HEK293 (cell line): ENCODE data around the gene HRK.

Source experiments
- BCL6B ChIP-seq: fragments of 450-650 bp; formaldehyde crosslinking; IDR thresholded peaks from 2 replicates; pipeline ENCODE4 v1.5.1; 2017; ENCODE audit warnings: missing biosample characterization, missing genetic modification characterization
- CTCF ChIP-seq: fragments of 450-650 bp; formaldehyde crosslinking; IDR thresholded peaks from 2 replicates; pipeline ENCODE4 v1.5.1; 2016; ENCODE audit warnings: missing biosample characterization, missing genetic modification characterization
- GLI4 ChIP-seq: fragments of 450-650 bp; formaldehyde crosslinking; IDR thresholded peaks from 2 replicates; pipeline ENCODE4 v1.5.1; 2016; ENCODE audit warnings: missing biosample characterization, missing genetic modification characterization
- GLIS1 ChIP-seq: fragments of 450-650 bp; formaldehyde crosslinking; IDR thresholded peaks from 2 replicates; pipeline ENCODE4 v1.5.1; 2016; ENCODE audit warnings: missing biosample characterization, missing genetic modification characterization
- KLF1 ChIP-seq: fragments of 450-650 bp; formaldehyde crosslinking; IDR thresholded peaks from 2 replicates; pipeline ENCODE4 v1.5.1; 2016; ENCODE audit warnings: missing biosample characterization, missing genetic modification characterization
- KLF7 ChIP-seq: fragments of 450-650 bp; formaldehyde crosslinking; IDR thresholded peaks from 2 replicates; pipeline ENCODE4 v1.5.1; 2016; ENCODE audit warnings: missing biosample characterization, missing genetic modification characterization, borderline replicate concordance
- KLF8 ChIP-seq: fragments of 450-650 bp; formaldehyde crosslinking; IDR thresholded peaks from 2 replicates; pipeline ENCODE4 v1.5.1; 2016; ENCODE audit warnings: missing biosample characterization, missing genetic modification characterization
- PRDM6 ChIP-seq: fragments of 450-650 bp; formaldehyde crosslinking; IDR thresholded peaks from 2 replicates; pipeline ENCODE4 v1.5.1; 2017; ENCODE audit warnings: missing biosample characterization, missing genetic modification characterization
- REPIN1 ChIP-seq: fragments of 450-650 bp; formaldehyde crosslinking; IDR thresholded peaks from 2 replicates; pipeline ENCODE4 v1.5.1; 2017; ENCODE audit warnings: missing biosample characterization, missing genetic modification characterization, low read depth
- ZBTB10 ChIP-seq: fragments of 450-650 bp; formaldehyde crosslinking; IDR thresholded peaks from 2 replicates; pipeline ENCODE4 v1.5.1; 2016; ENCODE audit warnings: missing biosample characterization, missing genetic modification characterization
- ZBTB6 ChIP-seq: fragments of 450-650 bp; formaldehyde crosslinking; IDR thresholded peaks from 2 replicates; pipeline ENCODE4 v1.5.1; 2017; ENCODE audit warnings: missing biosample characterization, missing genetic modification characterization
- ZNF10 ChIP-seq: fragments of 450-650 bp; formaldehyde crosslinking; IDR thresholded peaks from 2 replicates; pipeline ENCODE4 v1.5.1; 2017; ENCODE audit warnings: missing biosample characterization, missing genetic modification characterization
- ZNF112 ChIP-seq: fragments of 450-650 bp; formaldehyde crosslinking; IDR thresholded peaks from 2 replicates; pipeline ENCODE4 v1.5.0; 2017; ENCODE audit warnings: missing biosample characterization, missing genetic modification characterization
- ZNF175 ChIP-seq: fragments of 450-650 bp; formaldehyde crosslinking; IDR thresholded peaks from 2 replicates; pipeline ENCODE4 v1.5.1; 2016; ENCODE audit warnings: missing biosample characterization, missing genetic modification characterization
- ZNF19 ChIP-seq: fragments of 450-650 bp; formaldehyde crosslinking; IDR thresholded peaks from 2 replicates; pipeline ENCODE4; 2016; ENCODE audit warnings: missing biosample characterization, missing genetic modification characterization, low read depth
- ZNF324 ChIP-seq: fragments of 450-650 bp; formaldehyde crosslinking; IDR thresholded peaks from 2 replicates; pipeline ENCODE4 v1.5.1; 2016; ENCODE audit warnings: missing biosample characterization, missing genetic modification characterization
- ZNF449 ChIP-seq: fragments of 450-650 bp; formaldehyde crosslinking; IDR thresholded peaks from 2 replicates; pipeline ENCODE4 v1.5.1; 2017; ENCODE audit warnings: missing biosample characterization, mild to moderate bottlenecking, missing genetic modification characterization, moderate library complexity
- ZNF518A ChIP-seq: fragments of 450-650 bp; formaldehyde crosslinking; conservative IDR thresholded peaks from 2 replicates; pipeline ENCODE4 v1.5.1; 2016; ENCODE audit warnings: low read depth, missing biosample characterization, missing genetic modification characterization
- ZNF530 ChIP-seq: fragments of 450-650 bp; formaldehyde crosslinking; IDR thresholded peaks from 2 replicates; pipeline ENCODE4 v1.5.1; 2016; ENCODE audit warnings: low read depth, missing biosample characterization, missing genetic modification characterization
- ZNF560 ChIP-seq: fragments of 450-650 bp; formaldehyde crosslinking; IDR thresholded peaks from 2 replicates; pipeline ENCODE4 v1.5.1; 2017; ENCODE audit warnings: missing biosample characterization, missing genetic modification characterization, borderline replicate concordance
- ZNF580 ChIP-seq: fragments of 450-650 bp; formaldehyde crosslinking; IDR thresholded peaks from 2 replicates; pipeline ENCODE4 v1.5.1; 2016; ENCODE audit warnings: missing biosample characterization, missing genetic modification characterization
- ZNF621 ChIP-seq: fragments of 450-650 bp; formaldehyde crosslinking; IDR thresholded peaks from 2 replicates; pipeline ENCODE4 v1.5.1; 2017; ENCODE audit warnings: missing biosample characterization, missing genetic modification characterization
- ZNF654 ChIP-seq: fragments of 450-650 bp; formaldehyde crosslinking; IDR thresholded peaks from 2 replicates; pipeline ENCODE4 v1.5.1; 2016; ENCODE audit warnings: low read depth, missing biosample characterization, missing genetic modification characterization
- ZNF660 ChIP-seq: fragments of 450-650 bp; IDR thresholded peaks from 2 replicates; pipeline ENCODE4 v1.5.1; 2018; ENCODE audit warnings: missing biosample characterization, mild to moderate bottlenecking, missing genetic modification characterization
- ZNF664 ChIP-seq: fragments of 450-650 bp; formaldehyde crosslinking; IDR thresholded peaks from 2 replicates; pipeline ENCODE4 v1.5.1; 2016; ENCODE audit warnings: missing biosample characterization, missing genetic modification characterization

Gene HRK

GRCh38 chr12:116906285-116906684 is 25.0 kb upstream of the HRK start (continued):
- TF ChIP-seq REPIN1 (tag by site-specific recombination) (no peak), ZNF518A (tag by site-specific recombination) (peak; percentile 90), KLF8 (no peak), ZNF664 (tag by site-specific recombination) (peak; percentile 57; the same call in 1 of the 2 replicates), ZNF10 (no peak), ZNF560 (tag by site-specific recombination) (peak; percentile 49; the same call in 1 of the 2 replicates), PRDM6 (no peak), ZNF112 (tag by site-specific recombination) (no peak), KLF7 (tag by site-specific recombination) (0 out of 2 replicates have a peak, but pooled peaks have one; percentile 19), ZNF660 (tag by site-specific recombination) (no peak), GLI4 (tag by site-specific recombination) (no peak), ZNF19 (0 out of 2 replicates have a peak, but pooled peaks have one; percentile 66), KLF1 (tag by site-specific recombination) (no peak), ZNF530 (tag by site-specific recombination) (no peak), CTCF (tag by site-specific recombination) (no peak), ZBTB6 (tag by site-specific recombination) (no peak), GLIS1 (tag by site-specific recombination) (no peak), ZNF175 (tag by site-specific recombination) (no peak), BCL6B (tag by site-specific recombination) (no peak), ZNF324 (tag by site-specific recombination) (no peak), ZNF449 (tag by site-specific recombination) (no peak), ZNF580 (tag by site-specific recombination) (peak; percentile 65; the same call in 1 of the 2 replicates), ZNF654 (tag by site-specific recombination) (peak; percentile 28), ZNF621 (tag by site-specific recombination) (no peak), ZBTB10 (tag by site-specific recombination) (no peak)
